Thyroid gland (tissue), 4 donors: ENCODE results near the gene FNDC3B. TPM values are rescaled to one million over a fixed set of nuclear protein-coding genes. Genes with fewer than 3 reads are reported as not detected.

Experiments
- DNase-seq, 2 donors: peaks; one replicate each; pipeline ENCODE4 v3.0.0-alpha.2; 2019
- H3K27ac ChIP-seq, 3 donors: fragments of 200-600 bp; sonication (generic); 1 replicate in 2 of 3; 2 replicates in 1 of 3; pipeline ENCODE4 v1.5.1; 2016 to 2019; ENCODE audit warnings: mild to moderate bottlenecking in 1 of 3, moderate library complexity in 1 of 3
- H3K27me3 ChIP-seq: fragments of 200-600 bp; sonication (generic); one replicate; pipeline ENCODE4 v1.5.1; 2019
- H3K36me3 ChIP-seq, 2 donors: fragments of 200-600 bp; sonication (generic); one replicate each; pipeline ENCODE4 v1.5.1; 2016 to 2019
- H3K4me1 ChIP-seq, 2 donors: fragments of 200-600 bp; sonication (generic); one replicate each; pipeline ENCODE4 v1.5.1; 2017 to 2019
- H3K4me3 ChIP-seq, 3 donors: fragments of 200-600 bp; sonication (generic); replicated peaks in 1 of 3; 1 replicate in 2 of 3; 2 replicates in 1 of 3; pipeline ENCODE4 v1.5.1; 2016; ENCODE audit warnings: mild to moderate bottlenecking in 1 of 3
- H3K9me3 ChIP-seq: fragments of 200-600 bp; sonication (generic); one replicate; pipeline ENCODE4 v1.5.1; 2017
- CTCF ChIP-seq, 6 experiments: fragments of 200-600 bp in 3 of 6; fragments of 450-650 bp in 3 of 6; sonication (generic) in 3 of 6; IDR thresholded peaks; one replicate each; pipeline ENCODE4 v1.5.1; 2016 to 2019; ENCODE audit warnings: antibody characterized with exemption in 6 of 6, mild to moderate bottlenecking in 2 of 6, inconsistent platforms in 1 of 6, moderate library complexity in 1 of 6
- POLR2A ChIP-seq, 2 donors: fragments of 450-650 bp; IDR thresholded peaks; one replicate each; pipeline ENCODE4 v1.6.1; 2017; ENCODE audit warnings: antibody characterized with exemption in 2 of 2, mild to moderate bottlenecking in 2 of 2, moderate library complexity in 1 of 2
- WGBS, 2 donors: methylation state at CpG; one replicate each; pipeline ENCODE4 v1.1.5; 2017; 5-methylcytosine and 5-hydroxymethylcytosine counted together
- intact Hi-C: fragments of 100-400 bp; cut with DNase I; formaldehyde crosslinking; loops from one replicate; pipeline ENCODE4 v1.15.1; 2023
- total RNA-seq, 4 donors: library from RNA; depleted of rRNA; stranded (reverse); fragments of >200 nt; gene quantifications; one replicate each; pipeline ENCODE4 v1.2.3, GENCODE V29; 2016

The FNDC3B gene
- total RNA-seq, 4 donors from 2014 or later: 118 to 172 (median 146) TPM

DNA sequence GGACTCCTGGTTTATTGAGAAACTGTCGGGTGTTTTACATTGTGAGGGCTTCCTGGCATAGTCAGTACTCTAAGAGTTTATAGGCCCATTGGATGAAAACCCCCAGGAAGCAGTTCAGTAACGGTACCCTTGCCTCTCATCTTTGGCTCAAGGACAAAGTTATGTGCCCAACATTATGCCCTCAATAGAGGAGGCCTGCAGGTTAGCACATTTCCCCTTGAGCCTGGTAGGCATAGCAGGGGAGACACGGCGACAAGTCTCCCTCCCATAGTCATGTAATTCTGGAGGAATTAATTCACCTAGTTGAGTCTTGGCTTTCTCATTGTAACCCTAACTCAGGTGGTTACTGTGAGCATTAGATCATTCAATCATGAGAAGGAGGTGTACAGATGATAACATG is 348.4 kb downstream of the FNDC3B start:
- no peaks in the 10 kb centered on the region for H3K27me3 ChIP-seq
- no peaks in the 10 kb centered on the region for H3K4me1 ChIP-seq
- no peaks in the 10 kb centered on the region for H3K9me3 ChIP-seq
- DNase-seq: no peak
- WGBS, 2 donors: 95 to 96% methylated on average over 4 of the region's 4 CpGs
- no peaks in the 10 kb centered on the region for H3K36me3 ChIP-seq
- H3K27ac ChIP-seq: no peak overlapping the region
- no peak overlapping the region for H3K4me3 ChIP-seq
- intact Hi-C loops: no loop called here
- TF ChIP-seq POLR2A (IDR thresholded peaks at IDR 0.05): no peak
- no peak for TF ChIP-seq CTCF (IDR thresholded peaks at IDR 0.05)

GRCh38 chr3:172388412-172389078 is 349.2 kb downstream of the FNDC3B start:
- Histone ChIP-seq H3K27me3 (no peaks in the 10 kb centered on the region), H3K36me3 (no peaks in the 10 kb centered on the region), H3K9me3 (no peaks in the 10 kb centered on the region), H3K4me3 (no peak overlapping the region), H3K27ac (no peak overlapping the region), H3K4me1 (no peaks in the 10 kb centered on the region)
- no peak for DNase-seq
- no peak for TF ChIP-seq POLR2A (IDR thresholded peaks at IDR 0.05)
- intact Hi-C loops: no loop called here
- 85 to 87% methylated on average over 10 of the region's 10 CpGs for WGBS, 2 donors

- H3K4me1 ChIP-seq: no peaks in the 10 kb centered on the region
- intact Hi-C loops: no loop called here
- no peak for DNase-seq
- no peaks in the 10 kb centered on the region for H3K27me3 ChIP-seq
- H3K9me3 ChIP-seq: no peaks in the 10 kb centered on the region
- no peak overlapping the region for H3K4me3 ChIP-seq
- no peaks in the 10 kb centered on the region for H3K36me3 ChIP-seq
- WGBS, 2 donors: 90 to 95% methylated on average over 5 of the region's 5 CpGs
- TF ChIP-seq CTCF (IDR thresholded peaks at IDR 0.05): no peak
- no peak for TF ChIP-seq POLR2A (IDR thresholded peaks at IDR 0.05)
- H3K27ac ChIP-seq: no peak overlapping the region
Observed at GRCh38 chr3:172390792-172391191, 351.4 kb downstream of the FNDC3B start.

GRCh38 chr3:172391592-172392302 is 352.4 kb downstream of the FNDC3B start:
- intact Hi-C loops: no loop called here
- WGBS, 2 donors: 68 to 81% methylated on average over 5 of the region's 5 CpGs
- TF ChIP-seq CTCF (IDR thresholded peaks at IDR 0.05) (no peak), POLR2A (IDR thresholded peaks at IDR 0.05) (no peak)

DNA sequence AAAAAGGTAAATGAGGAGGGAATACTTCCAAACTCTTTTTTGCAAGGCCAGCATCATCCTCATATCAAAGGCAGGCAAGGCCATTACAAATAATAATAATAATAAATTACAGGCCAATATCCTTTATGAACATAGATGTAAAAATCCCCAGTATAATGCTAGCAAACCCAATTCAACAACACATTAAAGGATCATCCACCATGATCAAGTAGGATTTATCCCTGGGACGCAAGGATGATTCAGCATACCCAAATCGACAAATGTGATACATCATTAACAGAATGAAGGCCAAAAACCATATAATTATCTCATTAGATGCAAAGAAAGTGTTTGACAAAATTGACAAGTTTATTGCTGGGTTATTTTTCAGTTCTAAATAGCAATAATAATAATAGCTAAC is 355.3 kb downstream of the FNDC3B start:
- 90 to 97% methylated on average over 2 of the region's 2 CpGs for WGBS, 2 donors
- Histone ChIP-seq H3K9me3 (no peaks in the 10 kb centered on the region), H3K36me3 (peaks cover 4% of the 10 kb centered on the region in 2 donors), H3K4me1 (no peaks in the 10 kb centered on the region), H3K4me3 (no peak overlapping the region), H3K27ac (no peak overlapping the region), H3K27me3 (no peaks in the 10 kb centered on the region)
- DNase-seq: no peak
- TF ChIP-seq POLR2A (IDR thresholded peaks at IDR 0.05): no peak
- TF ChIP-seq CTCF (IDR thresholded peaks at IDR 0.05): no peak
- intact Hi-C loops: no loop called here

More at GRCh38 chr3:172391592-172392302, 352.4 kb downstream of the FNDC3B start:
- Histone ChIP-seq H3K4me1 (no peaks in the 10 kb centered on the region), H3K9me3 (no peaks in the 10 kb centered on the region), H3K27me3 (no peaks in the 10 kb centered on the region), H3K36me3 (no peaks in the 10 kb centered on the region), H3K27ac (no peak overlapping the region), H3K4me3 (no peak overlapping the region)
- DNase-seq: no peak
